Astrocyte of the spinal cord (primary cell): ENCODE data around the gene SMYD1.
A peak's percentile ranks its signal among the peaks of the same experiment; 100 is the strongest.

Experiments
- DNase-seq: peaks from one replicate; pipeline ENCODE4 v3.0.0; 2011; ENCODE audit warnings: low read depth, low spot score
- H3K4me3 ChIP-seq: 2 replicates; pipeline ENCODE4 v1.5.1; 2011; ENCODE audit warnings: low read depth, mild to moderate bottlenecking, low read length, moderate library complexity
- in situ Hi-C: cut with HindIII; loops from 2 replicates; pipeline ENCODE4 v1.10.0; 2017; ENCODE audit warnings: low sequenced_read_pairs
- TF ChIP-seq, protein P1 (sequence below): IDR thresholded peaks from 2 replicates; pipeline ENCODE4 v1.5.1; 2012; ENCODE audit warnings: low read depth, mild to moderate bottlenecking, low read length, inconsistent platforms

SMYD1 gene

DNA sequence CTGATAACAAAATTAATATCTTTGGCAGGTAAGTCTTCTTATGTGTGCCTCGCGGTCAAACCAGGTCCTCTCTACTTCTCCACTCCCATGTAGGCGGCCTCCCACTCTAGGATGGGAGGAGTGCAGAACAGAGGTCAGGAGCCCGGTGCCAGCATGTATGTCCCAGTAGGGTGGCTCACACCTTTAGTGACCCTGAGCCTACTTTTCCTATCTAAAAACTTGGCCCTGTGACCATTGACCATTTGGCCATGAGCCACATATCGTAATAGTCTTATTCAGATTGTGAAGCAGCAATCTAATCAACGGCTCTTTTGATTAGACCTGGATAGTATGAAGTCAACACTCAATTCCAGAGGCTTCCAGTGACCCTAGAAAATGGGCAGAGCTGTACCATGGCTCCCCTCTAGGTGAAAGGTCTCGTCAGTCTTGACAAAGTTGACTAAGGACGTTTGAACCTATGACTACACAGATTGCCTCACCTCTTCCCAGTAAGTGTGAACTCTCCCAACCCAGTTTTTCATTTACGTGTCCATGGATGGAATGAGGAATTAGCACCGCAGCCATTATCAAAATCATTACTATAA lies 77.4 kb downstream of the SMYD1 start:
- no peak for DNase-seq
- in situ Hi-C loops = no loop called here
- TF ChIP-seq, protein P1, sequence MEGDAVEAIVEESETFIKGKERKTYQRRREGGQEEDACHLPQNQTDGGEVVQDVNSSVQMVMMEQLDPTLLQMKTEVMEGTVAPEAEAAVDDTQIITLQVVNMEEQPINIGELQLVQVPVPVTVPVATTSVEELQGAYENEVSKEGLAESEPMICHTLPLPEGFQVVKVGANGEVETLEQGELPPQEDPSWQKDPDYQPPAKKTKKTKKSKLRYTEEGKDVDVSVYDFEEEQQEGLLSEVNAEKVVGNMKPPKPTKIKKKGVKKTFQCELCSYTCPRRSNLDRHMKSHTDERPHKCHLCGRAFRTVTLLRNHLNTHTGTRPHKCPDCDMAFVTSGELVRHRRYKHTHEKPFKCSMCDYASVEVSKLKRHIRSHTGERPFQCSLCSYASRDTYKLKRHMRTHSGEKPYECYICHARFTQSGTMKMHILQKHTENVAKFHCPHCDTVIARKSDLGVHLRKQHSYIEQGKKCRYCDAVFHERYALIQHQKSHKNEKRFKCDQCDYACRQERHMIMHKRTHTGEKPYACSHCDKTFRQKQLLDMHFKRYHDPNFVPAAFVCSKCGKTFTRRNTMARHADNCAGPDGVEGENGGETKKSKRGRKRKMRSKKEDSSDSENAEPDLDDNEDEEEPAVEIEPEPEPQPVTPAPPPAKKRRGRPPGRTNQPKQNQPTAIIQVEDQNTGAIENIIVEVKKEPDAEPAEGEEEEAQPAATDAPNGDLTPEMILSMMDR = no peak
- no peak overlapping the region for H3K4me3 ChIP-seq

DNA sequence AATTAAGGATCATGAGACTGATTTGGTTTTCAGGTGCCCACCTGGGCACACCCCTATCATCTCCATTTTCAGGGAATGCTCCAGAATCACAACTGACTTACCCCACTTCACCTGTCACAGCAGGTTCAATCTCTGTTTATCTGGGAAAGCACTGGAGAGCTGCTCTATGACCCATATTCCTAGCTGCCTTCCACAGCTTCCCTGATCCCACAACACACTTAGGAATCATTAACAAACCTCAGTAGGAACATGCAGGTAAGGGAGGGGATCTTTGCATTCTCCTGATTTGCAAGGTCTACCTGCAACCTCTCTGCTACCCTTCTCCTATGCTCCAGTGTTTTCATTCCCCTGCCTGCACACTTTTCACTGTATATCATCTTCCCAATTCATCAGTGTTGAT lies 79.0 kb downstream of the SMYD1 start:
- TF ChIP-seq, protein P1 = no peak
- in situ Hi-C loops = no loop called here
- DNase-seq = no peak
- H3K4me3 ChIP-seq = no peak overlapping the region

DNA sequence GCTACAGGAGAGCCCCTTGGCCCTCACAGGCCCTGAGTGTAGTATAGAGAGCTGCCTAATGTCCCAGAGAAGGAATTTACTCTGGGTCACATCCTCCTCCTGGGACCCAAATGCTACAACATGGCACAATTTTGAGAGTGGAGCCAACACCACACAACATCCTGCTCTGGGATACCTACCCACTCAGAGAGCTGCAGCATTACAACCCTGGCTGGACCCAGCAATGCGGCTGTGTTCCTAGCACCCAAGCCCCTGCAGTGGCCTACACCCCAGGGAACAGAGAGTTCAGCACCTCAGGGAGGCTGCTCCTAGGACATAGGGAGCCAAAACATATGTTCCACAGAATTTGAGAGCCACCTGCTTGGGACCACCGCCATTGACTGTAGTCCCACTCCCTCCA lies 79.5 kb downstream of the SMYD1 start:
- in situ Hi-C loops = no loop called here
- no peak overlapping the region for H3K4me3 ChIP-seq
- TF ChIP-seq, protein P1 = no peak
- DNase-seq = no peak

DNA sequence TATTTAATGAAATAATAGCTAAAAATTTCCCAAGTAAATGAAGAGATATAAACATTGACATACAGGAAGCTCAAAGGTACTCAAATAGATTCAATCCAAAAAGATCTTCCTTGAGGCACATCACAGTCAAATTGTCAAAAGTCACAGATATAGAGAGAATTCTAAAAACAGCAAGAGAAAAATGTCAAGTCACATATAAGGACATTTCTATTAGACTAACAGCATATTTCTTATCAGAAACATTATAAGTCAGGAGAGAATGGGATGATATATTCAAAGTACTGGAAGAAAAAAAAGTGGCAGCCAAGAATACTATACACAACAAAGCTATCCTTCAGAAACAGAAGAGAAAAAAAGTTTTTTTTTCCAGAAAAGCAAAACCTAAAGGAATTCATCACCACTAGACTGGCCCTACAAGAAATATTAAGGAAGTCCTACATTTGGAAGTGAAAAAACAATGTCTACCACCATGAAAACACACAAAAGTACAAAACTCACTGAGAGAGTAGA lies 81.4 kb downstream of the SMYD1 start:
- no peak for DNase-seq
- in situ Hi-C loops = no loop called here
- no peak overlapping the region for H3K4me3 ChIP-seq
- TF ChIP-seq, protein P1 = no peak

DNA sequence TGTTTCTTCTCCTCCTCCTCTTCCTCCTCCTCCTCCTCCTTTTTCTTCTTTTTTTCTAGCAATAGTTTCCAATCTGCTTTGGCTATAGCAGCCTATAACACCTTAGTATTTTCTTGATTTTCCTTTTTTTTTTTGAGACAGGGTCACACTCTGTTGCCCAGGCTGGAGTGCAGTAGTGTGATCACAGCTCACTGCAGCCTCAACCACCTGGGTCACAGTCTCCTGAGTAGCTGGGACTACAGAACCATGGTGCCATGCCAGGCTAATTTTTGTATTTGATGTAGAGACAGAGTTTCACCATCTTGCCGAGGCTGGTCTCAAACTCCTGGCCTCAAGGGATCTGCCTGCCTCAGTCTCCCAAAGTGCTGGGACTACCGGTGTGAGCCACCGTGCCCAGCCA lies 91.9 kb downstream of the SMYD1 start:
- in situ Hi-C loops = no loop called here
- DNase-seq = no peak
- no peak overlapping the region for H3K4me3 ChIP-seq
- TF ChIP-seq, protein P1 = no peak

DNA sequence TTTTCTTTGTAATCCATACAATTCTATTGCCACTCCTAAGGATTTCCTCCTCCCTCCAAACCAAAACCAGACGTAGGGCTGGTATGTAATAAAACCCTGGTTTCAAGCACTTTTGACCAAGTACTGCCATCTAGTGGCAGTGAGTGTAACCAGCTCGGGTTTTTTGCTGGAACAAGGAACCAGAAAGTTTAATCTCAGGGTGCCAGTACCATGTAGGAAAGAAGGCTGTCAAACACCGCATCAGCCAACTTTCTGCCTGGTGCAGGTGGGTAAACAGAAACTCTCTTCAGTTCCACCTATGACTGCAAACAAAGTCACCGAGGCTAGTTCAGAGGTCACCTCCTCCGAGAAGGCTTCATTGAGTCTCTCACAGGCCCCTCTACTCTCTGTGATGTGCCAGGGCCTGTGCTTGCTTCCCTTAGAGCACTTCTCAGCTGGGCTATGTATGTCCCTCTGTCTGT lies 92.4 kb downstream of the SMYD1 start:
- no peak overlapping the region for H3K4me3 ChIP-seq
- DNase-seq = peak; percentile 73
- in situ Hi-C loops = no loop called here
- TF ChIP-seq, protein P1 = peak; percentile 87
